NCI-H2081 treated with DMSO at 0.1 percent for 48 hours (cell line): Measurements from ENCODE around the gene GABRG2.

Experiments
- DNase-seq: peaks from one replicate; lab custom pipeline; 2025; lab: John Stamatoyannopoulos, UW

Gene GABRG2

GRCh38 chr5:162193012-162193411, 125.4 kb downstream of the GABRG2 start:
- no peak for DNase-seq

- no peak for DNase-seq
Measured at GRCh38 chr5:162196351-162196750, 128.8 kb downstream of the GABRG2 start.

GRCh38 chr5:162202285-162202880, 134.8 kb downstream of the GABRG2 start:
- DNase-seq, result no peak
